HepG2 (cell line): ENCODE data around the gene KDM2B. TPM values are rescaled to one million over a fixed set of nuclear protein-coding genes. Genes with fewer than 3 reads are reported as not detected.

Experiments used
- ARNT ChIP-seq: fragments of 450-650 bp; IDR thresholded peaks from 2 replicates; pipeline ENCODE4 v1.6.1; 2017
- FOXP4 ChIP-seq: sonication (generic); formaldehyde crosslinking; IDR thresholded peaks from 2 replicates; pipeline ENCODE4 v1.4.0; 2020; ENCODE audit warnings: missing genetic modification reagents
- GPN1 ChIP-seq: sonication (generic); formaldehyde crosslinking; IDR thresholded peaks from 2 replicates; pipeline ENCODE4 v1.5.1; 2020; ENCODE audit warnings: missing genetic modification reagents, borderline replicate concordance
- NFKBIZ ChIP-seq: IDR thresholded peaks from 2 replicates; pipeline ENCODE4 v1.6.1; 2018; ENCODE audit warnings: missing genetic modification reagents, missing compliant biosample characterization
- TOE1 ChIP-seq: sonication (generic); formaldehyde crosslinking; IDR thresholded peaks from 2 replicates; pipeline ENCODE4 v1.4.0; 2020; ENCODE audit warnings: mild to moderate bottlenecking, missing genetic modification reagents
- U2AF2 ChIP-seq: fragments of 200-400 bp; formaldehyde crosslinking; IDR thresholded peaks from 2 replicates; pipeline ENCODE4 v1.6.1; 2017; ENCODE audit warnings: low read depth, mild to moderate bottlenecking, low read length
- ZNF878 ChIP-seq: sonication (generic); formaldehyde crosslinking; IDR thresholded peaks from 2 replicates; pipeline ENCODE4 v1.8.1; 2023; ENCODE audit warnings: mild to moderate bottlenecking, missing genetic modification reagents, moderate library complexity
- polyA plus RNA-seq, 8 experiments: library from polyadenylated mRNA; depleted of rRNA in 3 of 8; stranded (reverse) in 7 of 8; unstranded in 1 of 8; fragments of >200 nt; fragmentation: Illumina TruSeq in 4 of 8; extraction: Trizol in 4 of 8; gene quantifications; 2 replicates each; pipeline versions ENCODE4 v1.2.1 to v1.2.3, GENCODE V29; 2011 to 2016; ENCODE audit warnings: low read depth in 4 of 8, missing spikeins in 1 of 8, mixed read lengths in 1 of 8; ENCODE audit not compliant: insufficient read depth in 1 of 8
- total RNA-seq, 5 experiments: library from RNA; depleted of rRNA; stranded (reverse); fragments of >200 nt; fragmentation: Illumina TruSeq; extraction: Trizol; gene quantifications; 2 replicates each; pipeline ENCODE4 v1.2.3, GENCODE V29; 2016; ENCODE audit warnings: low read depth in 1 of 5
- TF ChIP-seq, protein P1 (sequence below): sonication (generic); formaldehyde crosslinking; IDR thresholded peaks from 2 replicates; pipeline ENCODE4 v1.5.0; 2020; ENCODE audit warnings: missing genetic modification reagents, mild to moderate bottlenecking, borderline replicate concordance

KDM2B gene
- total and polyA plus RNA-seq, 2 of the 13 experiments (the other 11 are each of a cell fraction or from before 2014, with no cell fraction given) = 17.5 to 26.1 TPM

DNA sequence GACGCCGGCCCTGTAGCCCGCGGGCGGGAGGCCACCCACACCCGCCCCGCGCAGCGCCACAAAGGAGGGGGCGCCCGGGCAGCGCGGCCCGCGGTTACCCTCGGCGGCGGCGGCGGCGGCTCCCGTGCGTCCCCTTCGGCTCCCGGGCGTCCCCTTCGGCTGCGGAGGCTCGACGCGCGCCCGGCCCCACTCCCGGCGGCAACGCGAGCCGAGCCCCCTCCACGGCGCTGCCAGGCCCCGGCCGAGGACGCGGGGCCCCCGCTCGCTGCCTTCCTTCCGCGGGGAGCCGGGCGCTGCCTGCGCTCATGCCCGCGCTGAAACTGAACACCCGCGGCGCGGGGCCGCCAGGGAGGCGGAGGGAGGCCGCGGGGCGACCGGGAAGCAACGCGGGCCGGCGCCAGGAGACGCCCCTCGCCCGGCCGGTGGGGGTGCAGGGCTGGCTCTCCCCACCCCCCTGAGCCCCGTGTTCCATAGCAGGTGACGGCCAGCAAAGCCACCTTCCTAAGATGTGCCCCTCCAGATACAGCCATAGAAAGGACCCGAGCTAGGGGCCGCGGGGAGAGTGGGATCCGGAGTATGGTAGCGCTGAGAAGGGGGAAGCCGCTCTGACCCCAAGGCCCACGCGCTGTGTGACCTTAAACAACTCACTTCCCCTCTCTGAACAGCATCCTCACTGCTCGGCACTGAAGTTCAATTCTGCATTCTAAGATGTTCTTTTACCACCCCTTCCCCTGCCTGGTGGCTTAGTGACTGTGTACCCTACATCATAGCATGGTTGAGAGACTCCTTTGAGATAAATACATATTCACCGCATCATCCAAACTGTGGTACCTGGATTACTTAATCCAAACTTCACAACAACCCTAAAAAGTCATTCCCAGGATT, 42.8 kb downstream of the KDM2B start (continued):
- TF ChIP-seq ZNF878 = no peak
- TF ChIP-seq U2AF2 = no peak
- TF ChIP-seq ARNT = no peak
- TF ChIP-seq NFKBIZ (CRISPR knock-in tag) = no peak
- TF ChIP-seq, protein P1, sequence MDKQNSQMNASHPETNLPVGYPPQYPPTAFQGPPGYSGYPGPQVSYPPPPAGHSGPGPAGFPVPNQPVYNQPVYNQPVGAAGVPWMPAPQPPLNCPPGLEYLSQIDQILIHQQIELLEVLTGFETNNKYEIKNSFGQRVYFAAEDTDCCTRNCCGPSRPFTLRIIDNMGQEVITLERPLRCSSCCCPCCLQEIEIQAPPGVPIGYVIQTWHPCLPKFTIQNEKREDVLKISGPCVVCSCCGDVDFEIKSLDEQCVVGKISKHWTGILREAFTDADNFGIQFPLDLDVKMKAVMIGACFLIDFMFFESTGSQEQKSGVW = no peak
- TF ChIP-seq TOE1 (CRISPR knock-in tag) = no peak
- no peak for TF ChIP-seq GPN1 (CRISPR knock-in tag)
- no peak for TF ChIP-seq FOXP4 (CRISPR knock-in tag)
- TF ChIP-seq, all 625 proteins: peak for 25
